Upper lobe of left lung (tissue), 4 donors: ENCODE data around the gene SPR.

Experiments used
- EP300 ChIP-seq, 4 donors: sonication (generic); formaldehyde crosslinking; IDR thresholded peaks; one replicate each; pipeline ENCODE4 v1.5.1; 2017; ENCODE audit warnings: antibody characterized with exemption in 4 of 4, control low read depth in 2 of 4
- POLR2A ChIP-seq, 4 donors: fragments of 450-650 bp; IDR thresholded peaks; one replicate each; pipeline ENCODE4 v1.5.1; 2016 to 2017; ENCODE audit warnings: antibody characterized with exemption in 4 of 4, mild to moderate bottlenecking in 2 of 4
- POLR2AphosphoS5 ChIP-seq, 2 donors: sonication (generic); formaldehyde crosslinking; IDR thresholded peaks; one replicate each; pipeline ENCODE4 v1.5.1; 2017; ENCODE audit warnings: antibody characterized with exemption in 2 of 2
- TF ChIP-seq, protein P1 (sequence below), 6 experiments: fragments of 450-650 bp in 4 of 6; fragments of 200-600 bp in 2 of 6; sonication (generic) in 2 of 6; IDR thresholded peaks; one replicate each; pipeline ENCODE4 v1.5.1; 2016 to 2019; ENCODE audit warnings: antibody characterized with exemption in 6 of 6

- TF ChIP-seq, protein P1, sequence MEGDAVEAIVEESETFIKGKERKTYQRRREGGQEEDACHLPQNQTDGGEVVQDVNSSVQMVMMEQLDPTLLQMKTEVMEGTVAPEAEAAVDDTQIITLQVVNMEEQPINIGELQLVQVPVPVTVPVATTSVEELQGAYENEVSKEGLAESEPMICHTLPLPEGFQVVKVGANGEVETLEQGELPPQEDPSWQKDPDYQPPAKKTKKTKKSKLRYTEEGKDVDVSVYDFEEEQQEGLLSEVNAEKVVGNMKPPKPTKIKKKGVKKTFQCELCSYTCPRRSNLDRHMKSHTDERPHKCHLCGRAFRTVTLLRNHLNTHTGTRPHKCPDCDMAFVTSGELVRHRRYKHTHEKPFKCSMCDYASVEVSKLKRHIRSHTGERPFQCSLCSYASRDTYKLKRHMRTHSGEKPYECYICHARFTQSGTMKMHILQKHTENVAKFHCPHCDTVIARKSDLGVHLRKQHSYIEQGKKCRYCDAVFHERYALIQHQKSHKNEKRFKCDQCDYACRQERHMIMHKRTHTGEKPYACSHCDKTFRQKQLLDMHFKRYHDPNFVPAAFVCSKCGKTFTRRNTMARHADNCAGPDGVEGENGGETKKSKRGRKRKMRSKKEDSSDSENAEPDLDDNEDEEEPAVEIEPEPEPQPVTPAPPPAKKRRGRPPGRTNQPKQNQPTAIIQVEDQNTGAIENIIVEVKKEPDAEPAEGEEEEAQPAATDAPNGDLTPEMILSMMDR (IDR thresholded peaks at IDR 0.05), result no peak
- TF ChIP-seq POLR2AphosphoS5 (IDR thresholded peaks at IDR 0.05), result no peak
- TF ChIP-seq POLR2A (IDR thresholded peaks at IDR 0.05), result no peak
- no peak for TF ChIP-seq EP300 (IDR thresholded peaks at IDR 0.05)
These were observed 28.2 kb downstream of the SPR start for GRCh38 chr2:72915320-72915906.
